H9 (cell line): ENCODE data around the gene FBXL13. TPM values are rescaled to one million over a fixed set of nuclear protein-coding genes. Genes with fewer than 3 reads are reported as not detected.
"Not testable (repeated sequence)": the region's sequence is repeated elsewhere in the genome, so short reads cannot be mapped to it uniquely, and the experiment has no call there.

Source experiments
- DNase-seq: peaks from one replicate; pipeline ENCODE4 v3.0.0-alpha.2; 2017
- H2AFZ ChIP-seq: one replicate; pipeline ENCODE4 v1.6.1; 2013; ENCODE audit warnings: mild to moderate bottlenecking, low read length, control low read depth, moderate library complexity
- H2AK5ac ChIP-seq: 2 replicates; pipeline ENCODE4 v1.6.1; 2013; ENCODE audit warnings: low read length, control low read depth, mixed read lengths; ENCODE audit not compliant: insufficient read length
- H2BK120ac ChIP-seq: one replicate; pipeline ENCODE4 v1.6.1; 2013; ENCODE audit warnings: low read depth, mild to moderate bottlenecking, low read length, control low read depth, inconsistent platforms; ENCODE audit not compliant: poor library complexity, severe bottlenecking
- H2BK12ac ChIP-seq: 2 replicates; pipeline ENCODE4 v1.6.1; 2013; ENCODE audit warnings: low read length, control low read depth, mixed read lengths, low read depth; ENCODE audit not compliant: insufficient read length
- H2BK15ac ChIP-seq: 2 replicates; pipeline ENCODE4 v1.6.1; 2013; ENCODE audit warnings: low read depth, low read length, control low read depth
- H2BK20ac ChIP-seq: one replicate; pipeline ENCODE4 v1.6.1; 2013; ENCODE audit warnings: low read depth, mild to moderate bottlenecking, low read length, control low read depth, inconsistent platforms; ENCODE audit not compliant: poor library complexity, severe bottlenecking
- H2BK5ac ChIP-seq: 2 replicates; pipeline ENCODE4 v1.6.1; 2013; ENCODE audit warnings: low read length, control low read depth, mixed read lengths; ENCODE audit not compliant: insufficient read length
- H3K14ac ChIP-seq: 2 replicates; pipeline ENCODE4 v1.6.1; 2013; ENCODE audit warnings: low read length, control low read depth; ENCODE audit not compliant: insufficient read depth
- H3K18ac ChIP-seq: 2 replicates; pipeline ENCODE4 v1.6.1; 2013; ENCODE audit warnings: low read depth, mild to moderate bottlenecking, mixed read lengths, low read length, control low read depth; ENCODE audit not compliant: insufficient read length
- H3K23ac ChIP-seq: 2 replicates; pipeline ENCODE4 v1.6.1; 2013; ENCODE audit warnings: low read length, control low read depth, mixed read lengths, low read depth; ENCODE audit not compliant: insufficient read length
- H3K23me2 ChIP-seq: 2 replicates; pipeline ENCODE4 v1.6.1; 2013; ENCODE audit warnings: low read depth, mild to moderate bottlenecking, mixed read lengths, low read length, control low read depth; ENCODE audit not compliant: insufficient read length, poor library complexity, severe bottlenecking
- H3K27ac ChIP-seq: 2 replicates; pipeline ENCODE4 v1.5.1; 2013; ENCODE audit warnings: low read length, control low read depth, mixed read lengths, low read depth; ENCODE audit not compliant: insufficient read length
- H3K27me3 ChIP-seq: 2 replicates; pipeline ENCODE4 v1.6.1; 2013; ENCODE audit warnings: low read length, control low read depth, inconsistent platforms; ENCODE audit not compliant: insufficient read depth
- H3K4ac ChIP-seq: 2 replicates; pipeline ENCODE4 v1.6.1; 2013; ENCODE audit warnings: low read depth, mild to moderate bottlenecking, control low read depth, inconsistent platforms, low read length, moderate library complexity
- H3K4me1 ChIP-seq: 2 replicates; pipeline ENCODE4 v1.6.1; 2013; ENCODE audit warnings: low read length, control low read depth, inconsistent platforms; ENCODE audit not compliant: insufficient read depth
- H3K4me2 ChIP-seq: 2 replicates; pipeline ENCODE4 v1.6.1; 2013; ENCODE audit warnings: low read length, control low read depth, mixed read lengths; ENCODE audit not compliant: insufficient read length, insufficient read depth
- H3K56ac ChIP-seq: 2 replicates; pipeline ENCODE4 v1.6.1; 2013; ENCODE audit warnings: low read depth, mild to moderate bottlenecking, mixed read lengths, low read length, control low read depth; ENCODE audit not compliant: insufficient read length
- H3K79me1 ChIP-seq: 2 replicates; pipeline ENCODE4 v1.6.1; 2013; ENCODE audit warnings: low read depth, mild to moderate bottlenecking, moderate library complexity, low read length, control low read depth, inconsistent platforms; ENCODE audit not compliant: insufficient read depth, poor library complexity, severe bottlenecking
- H3K79me2 ChIP-seq: 2 replicates; pipeline ENCODE4 v1.6.1; 2013; ENCODE audit warnings: low read length, control low read depth, inconsistent platforms; ENCODE audit not compliant: insufficient read depth
- H3K9ac ChIP-seq: 2 replicates; pipeline ENCODE4 v1.6.1; 2013; ENCODE audit warnings: low read length, control low read depth, mixed read lengths; ENCODE audit not compliant: insufficient read length; ENCODE audit errors: extremely low read depth
- H3K9me3 ChIP-seq: one replicate; pipeline ENCODE4 v1.6.1; 2013; ENCODE audit warnings: low read depth, low read length, inconsistent platforms; ENCODE audit not compliant: control insufficient read depth
- H3T11ph ChIP-seq: one replicate; pipeline ENCODE4 v1.6.1; 2013; ENCODE audit warnings: mild to moderate bottlenecking, low read length, control low read depth, inconsistent platforms
- H4K20me1 ChIP-seq: one replicate; pipeline ENCODE4 v1.6.1; 2013; ENCODE audit not compliant: control insufficient read depth, insufficient read length, insufficient read depth
- H4K5ac ChIP-seq: 2 replicates; pipeline ENCODE4 v1.6.1; 2013; ENCODE audit warnings: low read depth, mild to moderate bottlenecking, mixed read lengths, low read length, control low read depth; ENCODE audit not compliant: insufficient read length
- H4K8ac ChIP-seq: replicated peaks from 2 replicates; pipeline ENCODE4 v1.6.1; 2013; ENCODE audit warnings: low read length, control low read depth, mixed read lengths, low read depth; ENCODE audit not compliant: insufficient read length
- H4K91ac ChIP-seq: 2 replicates; pipeline ENCODE4 v1.6.1; 2013; ENCODE audit warnings: low read depth, mild to moderate bottlenecking, moderate library complexity, mixed read lengths, low read length, control low read depth; ENCODE audit not compliant: insufficient read length
- H3K27ac Mint-ChIP-seq, 3 experiments: 2 replicates in 2 of 3; 3 replicates in 1 of 3; pipeline ENCODE4 v1.8.0; 2020 to 2021; ENCODE audit warnings: mixed read lengths in 3 of 3, mild to moderate bottlenecking in 1 of 3, moderate library complexity in 1 of 3
- H3K27me3 Mint-ChIP-seq: 2 replicates; pipeline ENCODE4 v1.8.0; 2021; ENCODE audit warnings: low read depth, mild to moderate bottlenecking, moderate library complexity, mixed read lengths
- H3K36me3 Mint-ChIP-seq, 3 experiments: 2 replicates in 2 of 3; 3 replicates in 1 of 3; pipeline ENCODE4 v1.8.0; 2020 to 2021; ENCODE audit warnings: low read depth in 3 of 3, mixed read lengths in 3 of 3; ENCODE audit not compliant: insufficient read depth in 1 of 3
- H3K4me1 Mint-ChIP-seq, 2 experiments: 2 replicates each; pipeline ENCODE4 v1.8.0; 2020; ENCODE audit warnings: mixed read lengths in 2 of 2
- H3K4me3 Mint-ChIP-seq, 2 experiments: 2 replicates in 1 of 2; 3 replicates in 1 of 2; pipeline ENCODE4 v1.8.0; 2020 to 2021; ENCODE audit warnings: mild to moderate bottlenecking in 2 of 2, mixed read lengths in 2 of 2, moderate library complexity in 1 of 2
- H3K9me3 Mint-ChIP-seq, 2 experiments: 2 replicates in 1 of 2; 3 replicates in 1 of 2; pipeline ENCODE4 v1.8.0; 2020; ENCODE audit warnings: mild to moderate bottlenecking in 2 of 2, mixed read lengths in 2 of 2, moderate library complexity in 1 of 2
- CTCF ChIP-seq: fragments of 200-600 bp; sonication (generic); conservative IDR thresholded peaks from 3 replicates; pipeline ENCODE4 v1.8.0; 2021; ENCODE audit warnings: antibody characterized with exemption, mild to moderate bottlenecking
- WGBS: extraction: QIAGEN DNeasy Blood & Tissue Kit; methylation state at CpG from one replicate; pipeline ENCODE4 v1.1.7; 2013; ENCODE audit warnings: missing lambda C conversion rate, low lambda C conversion rate, mixed read lengths; ENCODE audit not compliant: insufficient read length; ENCODE audit errors: extremely low coverage; 5-methylcytosine and 5-hydroxymethylcytosine counted together
- total RNA-seq: library from RNA; stranded (reverse); gene quantifications from 2 replicates; pipeline ENCODE4 v1.2.1, GENCODE V29; 2021

FBXL13 gene
- total RNA-seq, 1 experiment from 2014 or later, result 4.4 TPM

GRCh38 chr7:102966465-102966864 lies 108.1 kb downstream of the FBXL13 start:
- no peak overlapping the region for H2AK5ac ChIP-seq

GRCh38 chr7:102961993-102962392 lies 112.6 kb downstream of the FBXL13 start:
- not testable (repeated sequence) for H3K18ac ChIP-seq, H3K14ac ChIP-seq, H2AFZ ChIP-seq, H4K8ac ChIP-seq, H3K4me1 Mint-ChIP-seq, H4K20me1 ChIP-seq, H3K4me3 Mint-ChIP-seq, H2BK5ac ChIP-seq, H3K4me2 ChIP-seq, H2BK120ac ChIP-seq, H3K9me3 ChIP-seq, H3K4ac ChIP-seq, H3K56ac ChIP-seq, H3K27ac ChIP-seq, DNase-seq, H2BK20ac ChIP-seq, H3K79me1 ChIP-seq, H3K79me2 ChIP-seq, H3K23me2 ChIP-seq, H3K23ac ChIP-seq, H2BK15ac ChIP-seq, H2BK12ac ChIP-seq, H3K36me3 Mint-ChIP-seq, H2AK5ac ChIP-seq, H3K4me1 ChIP-seq, H3K27ac Mint-ChIP-seq, H3K27me3 Mint-ChIP-seq, H4K91ac ChIP-seq, H3K9ac ChIP-seq, H3T11ph ChIP-seq, H3K27me3 ChIP-seq, H4K5ac ChIP-seq
- peaks cover 5 to 10% of the 10 kb centered on the region in 2 experiments; a peak in 3 of 5 replicates for H3K9me3 Mint-ChIP-seq
- no CpG with 5 or more reads among the region's 2 CpGs for WGBS

More at GRCh38 chr7:102966465-102966864, 108.1 kb downstream of the FBXL13 start:
- H3K27me3 Mint-ChIP-seq, result no peaks in the 10 kb centered on the region
- Histone ChIP-seq H3K18ac (no peak overlapping the region), H3K79me2 (no peaks in the 10 kb centered on the region), H2BK12ac (no peak overlapping the region), H2BK120ac (no peak overlapping the region), H3T11ph (no peak overlapping the region), H3K9me3 (no peaks in the 10 kb centered on the region), H3K14ac (no peak overlapping the region), H2BK5ac (no peak overlapping the region), H2BK15ac (no peak overlapping the region), H4K91ac (no peak overlapping the region), H3K27me3 (no peaks in the 10 kb centered on the region), H3K27ac (no peak overlapping the region), H2AFZ (no peak overlapping the region), H3K4ac (no peak overlapping the region), H4K8ac (no peak overlapping the region), H4K5ac (no peak overlapping the region), H2BK20ac (no peak overlapping the region), H3K23me2 (no peaks in the 10 kb centered on the region), H3K56ac (no peak overlapping the region), H3K4me2 (no peak overlapping the region), H3K9ac (no peak overlapping the region), H3K79me1 (no peaks in the 10 kb centered on the region), H3K4me1 (no peaks in the 10 kb centered on the region), H4K20me1 (no peaks in the 10 kb centered on the region), H3K23ac (no peak overlapping the region)
- no peak for TF ChIP-seq CTCF
- no peak overlapping the region for H3K27ac Mint-ChIP-seq
- 0 out of 5 replicates have a peak, but pooled peaks cover 0 to 2% of the 10 kb centered on the region in 2 experiments for H3K9me3 Mint-ChIP-seq
- no peak overlapping the region for H3K4me3 Mint-ChIP-seq
- WGBS, result no CpG with 5 or more reads among the region's 2 CpGs
- no peaks in the 10 kb centered on the region for H3K4me1 Mint-ChIP-seq
- no peak for DNase-seq
- peaks cover 0 to 2% (median 0%) of the 10 kb centered on the region in 3 experiments; a peak in 2 of 7 replicates for H3K36me3 Mint-ChIP-seq
